Activated CD4-positive, alpha-beta T cell treated with anti-CD3 and anti-CD28 coated beads for 4 hours (primary cell): Measurements from ENCODE around the gene EVL.

ENCODE experiments used
- DNase-seq, 2 donors: peaks; one replicate each; pipeline ENCODE4 v3.0.0-alpha.2; 2020

Gene EVL

DNA sequence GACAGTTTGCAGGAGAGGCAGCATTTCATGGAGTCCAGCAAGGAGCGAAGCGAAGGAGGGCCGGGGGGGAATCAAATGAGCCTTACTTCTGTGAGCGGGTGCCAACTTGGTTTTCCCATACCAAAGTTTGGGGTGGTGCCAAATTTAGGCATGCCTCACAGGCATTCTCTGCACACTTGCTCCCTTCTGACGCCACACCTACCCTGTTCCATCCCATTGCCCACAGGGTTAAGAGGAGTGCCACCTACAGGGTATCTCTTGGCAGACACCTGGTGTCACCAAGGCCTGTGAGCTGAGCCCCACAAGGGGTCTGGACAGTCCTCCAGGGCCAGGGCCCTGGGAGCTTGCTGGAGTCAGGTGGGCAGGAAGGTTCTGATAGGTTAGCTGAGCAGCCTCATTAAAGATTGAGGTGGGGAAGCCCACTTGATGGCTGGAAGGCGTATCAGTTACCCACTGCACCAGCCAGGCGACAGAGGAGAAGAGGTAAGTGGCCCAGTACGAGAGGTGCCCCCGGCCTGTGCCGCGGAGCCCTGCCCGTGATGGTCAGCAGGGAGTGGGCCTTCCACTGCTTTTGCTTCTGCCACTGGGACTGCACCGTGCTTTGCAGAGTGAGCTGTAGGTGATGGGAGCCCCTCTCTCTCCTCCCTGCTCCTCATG lies 49.0 kb downstream of the EVL start:
- no peak for DNase-seq

DNA sequence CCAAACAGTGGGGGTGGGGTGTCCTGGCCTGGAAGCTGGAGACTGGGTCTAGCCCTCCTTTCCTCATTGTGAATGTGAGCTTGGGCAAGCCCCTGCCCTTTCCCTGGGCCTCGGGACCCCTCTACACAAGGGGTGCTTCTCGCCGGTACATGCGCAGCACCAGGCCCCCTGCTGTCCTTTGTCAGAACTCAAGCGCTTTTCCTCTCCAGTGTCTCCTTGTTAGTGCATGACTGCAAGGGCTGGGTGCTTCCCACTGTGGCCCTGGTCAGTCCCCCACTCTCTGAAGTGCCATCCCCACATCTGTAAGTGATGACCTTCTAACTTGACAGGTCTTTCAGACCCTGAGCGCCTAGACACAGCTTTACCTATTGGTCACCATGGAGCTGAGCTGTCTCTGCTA lies 50.0 kb downstream of the EVL start:
- no peak for DNase-seq

DNA sequence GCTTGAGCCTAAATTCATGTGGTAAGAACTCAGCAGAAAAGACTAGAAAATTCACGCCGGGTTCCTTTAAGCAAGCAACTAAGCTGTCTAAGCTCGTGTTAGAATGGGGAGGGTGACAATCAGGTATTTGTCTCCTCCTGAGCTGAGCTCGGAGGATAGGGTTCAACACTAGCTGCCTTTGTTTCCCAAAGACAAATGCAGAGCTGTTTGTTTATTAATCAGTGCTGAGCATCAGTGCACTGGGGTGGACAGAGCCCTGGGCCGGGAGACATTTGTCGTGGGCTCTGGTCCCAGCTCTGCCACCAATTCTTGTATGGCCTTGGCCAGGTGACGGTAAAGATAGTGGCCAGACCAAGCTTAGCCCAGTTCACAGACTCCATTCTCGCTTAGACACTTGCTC lies 50.5 kb downstream of the EVL start:
- no peak for DNase-seq

DNA sequence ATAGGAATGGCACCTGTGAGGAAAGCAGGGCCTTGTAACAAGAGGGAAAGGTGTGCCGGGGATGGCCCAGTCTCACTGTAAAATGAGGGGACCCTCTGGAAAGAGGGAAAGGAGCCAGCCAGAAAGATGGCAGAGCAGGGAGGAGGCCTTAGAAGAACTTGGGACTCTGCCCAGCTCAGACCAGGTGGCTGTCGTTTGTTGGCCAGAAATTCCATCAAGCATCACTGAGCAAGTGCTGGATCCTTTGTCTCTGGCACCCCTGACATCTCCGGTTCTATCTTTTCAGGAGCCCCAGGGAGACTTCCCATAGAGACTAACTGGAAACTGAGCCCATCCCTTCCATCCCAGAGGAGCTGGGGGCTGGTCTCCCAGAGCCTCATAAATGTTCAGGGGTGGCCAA lies 50.9 kb downstream of the EVL start:
- DNase-seq: no peak

DNA sequence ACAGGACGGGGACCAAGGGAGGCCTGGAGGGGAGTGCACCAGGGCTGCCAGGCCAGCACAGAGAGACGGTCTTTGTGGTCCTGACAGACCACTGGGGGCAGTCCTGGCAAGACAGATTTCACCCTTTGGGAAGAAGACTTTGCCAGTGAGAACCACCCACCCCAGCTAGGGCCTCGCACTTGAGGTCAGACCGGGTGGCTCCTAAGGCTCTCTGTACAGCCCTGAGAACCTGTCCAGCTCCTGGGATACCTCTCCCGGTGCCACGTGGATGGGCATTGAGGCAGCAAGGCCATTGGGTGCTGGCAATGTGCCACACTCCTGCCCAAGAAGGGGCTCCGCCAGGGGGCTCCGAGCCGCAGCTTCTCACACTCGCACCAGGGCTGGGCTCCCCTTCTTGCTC lies 51.8 kb downstream of the EVL start:
- no peak for DNase-seq

DNA sequence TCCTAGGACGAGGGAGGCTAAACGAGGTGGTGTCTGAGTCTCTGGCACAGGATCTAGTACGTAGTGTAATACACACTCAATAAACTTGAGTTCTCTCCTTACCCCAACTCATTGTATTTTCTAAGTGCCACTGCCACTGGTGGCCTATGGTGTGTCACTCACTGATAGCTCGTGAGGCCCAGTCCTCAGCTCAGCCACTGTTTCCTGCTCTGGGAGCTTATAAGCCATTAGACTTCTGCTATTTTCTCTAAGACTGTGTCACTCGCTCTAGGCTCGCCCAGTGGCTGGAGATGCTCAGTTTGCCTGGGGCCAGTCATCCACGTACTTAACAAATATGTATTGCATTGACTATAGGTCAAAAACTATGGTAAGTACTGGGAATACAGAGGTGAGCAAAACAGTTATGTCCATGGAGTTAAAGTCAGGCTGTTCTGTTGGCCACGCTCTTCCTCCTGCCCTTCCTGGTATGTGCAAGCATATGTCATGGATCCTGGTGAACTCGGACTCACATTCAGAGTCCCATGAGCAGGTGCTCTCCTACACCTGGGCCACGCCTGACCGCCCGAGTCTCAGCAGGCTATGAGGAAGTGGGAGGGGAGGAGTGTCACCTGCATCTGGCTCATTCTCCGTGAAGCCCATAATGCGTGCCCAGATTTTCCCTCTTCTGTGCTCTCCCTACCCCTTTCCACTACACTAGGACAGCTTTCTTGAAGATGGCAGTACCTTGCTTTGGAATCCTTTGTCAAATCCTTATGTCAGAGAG lies 52.6 kb downstream of the EVL start:
- DNase-seq: no peak

DNA sequence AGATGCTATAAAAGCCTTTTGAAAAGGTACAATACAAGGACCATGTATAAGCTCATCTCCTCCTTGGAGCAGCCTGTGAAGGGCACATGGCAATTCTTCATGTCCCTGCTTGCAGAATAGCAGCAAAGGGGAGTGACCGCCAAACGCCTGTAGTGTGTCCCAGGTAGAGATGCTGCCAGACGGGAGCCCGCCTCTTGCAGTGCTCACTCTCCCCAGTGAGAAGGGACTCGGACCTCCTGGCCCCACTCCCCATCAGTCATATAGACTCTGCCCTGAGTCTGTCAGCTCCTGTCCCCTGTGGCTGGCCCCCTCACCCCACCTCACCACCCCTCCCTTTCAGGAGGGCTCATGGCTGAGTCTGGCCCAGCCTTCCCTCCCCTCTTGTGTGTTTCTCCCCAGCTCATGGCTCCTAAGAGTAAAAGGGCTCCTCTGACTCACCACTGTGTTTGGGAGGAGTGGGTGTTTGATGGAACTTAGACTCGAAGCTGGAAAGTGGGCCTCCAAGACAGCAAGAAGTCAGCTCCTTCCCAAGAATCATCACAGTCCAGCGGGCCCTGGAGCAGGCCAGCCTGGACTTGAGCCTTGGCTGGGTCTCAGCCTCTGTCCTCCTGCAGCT lies 53.3 kb downstream of the EVL start:
- no peak for DNase-seq

DNA sequence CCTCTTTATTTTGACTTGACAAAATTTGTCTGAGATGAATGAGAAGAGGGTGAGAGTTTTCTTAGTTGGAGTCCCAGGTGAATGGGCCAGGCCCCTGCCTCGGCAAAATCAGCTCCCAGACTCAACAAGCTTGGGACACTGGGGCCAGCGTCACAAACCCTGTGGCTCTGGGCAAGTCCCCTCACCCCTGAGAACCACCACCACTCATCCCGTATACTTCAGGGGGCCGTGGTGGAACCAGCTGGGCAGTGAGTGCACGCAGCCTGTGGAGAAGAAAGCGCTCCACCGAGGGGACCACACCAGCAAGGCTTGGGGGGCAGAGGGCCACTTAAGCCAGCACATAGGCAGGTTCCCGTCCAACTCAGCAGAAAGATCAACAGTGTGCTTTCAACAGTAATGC lies 54.0 kb downstream of the EVL start:
- DNase-seq: no peak

DNA sequence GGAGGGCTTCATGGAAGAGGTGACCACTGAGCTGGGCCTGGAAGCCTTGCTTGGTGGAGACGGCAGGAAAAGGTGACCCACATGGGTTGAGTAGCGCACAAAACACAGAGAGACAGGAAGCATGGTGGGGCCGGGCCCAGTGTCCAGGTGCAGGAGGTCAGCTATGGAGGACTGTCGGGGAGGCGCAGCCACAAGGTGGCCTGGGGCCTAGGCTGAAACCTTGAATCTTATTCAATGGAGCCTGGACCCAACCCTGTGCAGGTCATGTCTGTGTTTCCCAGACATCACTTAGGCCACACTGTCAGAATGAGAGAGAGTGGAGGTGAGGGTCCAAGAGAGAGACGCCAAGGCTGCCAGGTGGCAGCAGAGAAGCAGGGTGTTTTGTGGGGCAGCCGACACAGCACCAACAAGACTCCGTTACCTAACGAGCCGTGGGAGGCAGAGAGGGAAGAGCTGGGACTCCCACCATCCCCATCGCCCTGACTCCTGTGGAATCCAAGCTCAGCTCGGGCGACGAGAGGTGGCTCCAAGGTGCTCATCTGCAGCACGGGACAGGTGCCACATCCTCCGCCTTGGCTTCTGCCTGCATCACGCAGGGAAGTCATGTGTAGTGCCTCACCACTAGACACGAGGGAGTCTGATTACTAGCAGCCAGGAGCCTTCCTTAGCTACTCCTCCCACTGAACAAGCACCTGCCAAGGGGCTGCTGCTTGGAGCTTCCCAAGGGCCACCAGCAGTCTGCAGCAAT lies 55.5 kb downstream of the EVL start:
- no peak for DNase-seq

DNA sequence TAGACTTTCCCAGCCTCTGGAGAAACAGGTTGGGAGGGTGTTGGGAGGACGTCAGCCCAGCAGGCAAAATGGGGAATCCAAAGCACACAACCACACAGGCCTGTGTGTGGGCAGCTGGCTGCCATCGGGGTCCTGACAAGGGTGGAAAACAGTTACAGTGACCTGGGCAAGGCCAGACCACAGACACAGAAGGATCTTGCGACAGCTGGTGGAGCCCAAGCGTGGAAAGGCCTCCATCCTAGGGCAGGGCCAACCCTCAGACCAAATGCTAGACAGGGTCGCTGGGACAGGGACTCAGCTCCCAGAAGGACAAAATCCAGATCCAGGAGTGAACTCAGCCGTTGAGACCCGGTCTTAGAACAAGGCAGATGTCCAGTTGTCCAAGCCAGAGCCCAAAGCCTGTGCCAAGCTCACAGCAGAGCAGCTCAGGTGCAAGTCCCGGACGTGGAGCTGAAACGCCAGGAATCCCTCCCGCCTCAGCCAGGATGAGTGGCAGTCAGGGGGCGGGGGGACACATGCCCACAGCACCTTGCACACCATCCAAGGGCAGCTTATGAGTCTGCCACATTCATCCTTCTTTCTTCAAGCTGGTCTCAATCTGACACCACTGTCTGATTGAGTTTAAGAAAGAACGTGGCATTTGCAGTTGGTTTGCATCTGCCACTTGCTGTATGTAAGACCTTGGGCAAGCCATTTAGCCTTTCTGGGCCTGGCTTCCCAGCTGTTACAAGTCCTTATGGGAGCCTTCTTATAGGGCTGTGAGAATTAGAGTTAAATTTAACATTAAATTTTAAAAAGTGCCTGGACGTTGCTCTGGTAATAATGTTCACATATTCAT lies 56.6 kb downstream of the EVL start:
- DNase-seq: no peak

DNA sequence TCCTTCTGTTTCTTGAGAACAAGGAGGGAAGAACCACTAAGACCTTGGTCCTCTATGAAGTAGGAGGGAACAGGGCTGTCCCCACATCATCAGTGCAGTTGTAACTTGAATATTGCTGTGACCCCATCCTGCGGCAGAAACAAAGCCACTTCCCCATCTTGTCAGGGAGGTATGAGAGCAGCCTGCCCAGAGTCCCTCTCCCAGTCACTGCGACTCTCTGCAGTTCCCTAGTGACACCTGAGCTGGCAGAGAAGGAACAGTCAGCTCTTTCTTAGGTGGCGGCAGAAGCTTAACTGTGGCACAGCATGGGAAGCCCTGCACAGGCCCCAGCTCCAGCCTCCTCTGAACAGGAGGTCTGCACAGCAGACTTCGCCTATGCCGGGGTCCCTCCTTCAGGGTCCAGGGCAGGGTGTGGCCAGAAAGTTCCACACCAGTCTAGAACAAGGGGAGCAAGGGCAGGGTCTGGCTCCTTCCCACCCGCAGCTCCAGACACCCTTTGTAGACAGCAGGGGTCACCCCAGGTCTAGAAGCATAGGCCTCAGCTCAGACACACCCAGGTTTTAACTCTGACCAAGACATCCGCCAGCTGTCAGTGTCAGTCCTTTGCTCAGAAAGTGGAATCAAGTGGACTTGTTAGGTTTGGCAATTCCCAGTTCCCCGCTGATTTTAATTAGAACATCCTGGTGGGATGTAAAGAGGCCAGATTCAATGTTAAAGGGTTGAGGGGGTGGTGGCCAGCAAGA lies 57.4 kb downstream of the EVL start:
- DNase-seq: no peak

DNA sequence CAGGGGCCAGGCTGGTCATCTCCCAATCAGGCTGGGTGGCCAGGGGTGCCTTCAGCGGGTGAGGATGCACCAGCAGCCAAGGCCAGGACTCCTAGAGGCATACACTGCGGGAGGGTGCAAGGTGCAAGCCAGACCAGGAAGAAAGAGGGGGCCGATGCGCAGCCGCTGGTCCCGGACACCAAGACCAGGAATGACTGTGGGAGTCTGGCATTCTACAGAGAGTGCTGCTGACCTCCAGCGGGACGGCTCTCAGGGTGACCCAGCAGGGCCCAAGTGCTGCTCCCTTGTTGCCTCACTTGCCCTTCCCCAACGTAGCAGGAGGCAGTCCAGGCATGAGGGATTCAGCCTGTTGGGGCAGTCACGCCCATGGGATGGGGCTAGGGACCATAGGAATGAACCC lies 58.4 kb downstream of the EVL start:
- no peak for DNase-seq

DNA sequence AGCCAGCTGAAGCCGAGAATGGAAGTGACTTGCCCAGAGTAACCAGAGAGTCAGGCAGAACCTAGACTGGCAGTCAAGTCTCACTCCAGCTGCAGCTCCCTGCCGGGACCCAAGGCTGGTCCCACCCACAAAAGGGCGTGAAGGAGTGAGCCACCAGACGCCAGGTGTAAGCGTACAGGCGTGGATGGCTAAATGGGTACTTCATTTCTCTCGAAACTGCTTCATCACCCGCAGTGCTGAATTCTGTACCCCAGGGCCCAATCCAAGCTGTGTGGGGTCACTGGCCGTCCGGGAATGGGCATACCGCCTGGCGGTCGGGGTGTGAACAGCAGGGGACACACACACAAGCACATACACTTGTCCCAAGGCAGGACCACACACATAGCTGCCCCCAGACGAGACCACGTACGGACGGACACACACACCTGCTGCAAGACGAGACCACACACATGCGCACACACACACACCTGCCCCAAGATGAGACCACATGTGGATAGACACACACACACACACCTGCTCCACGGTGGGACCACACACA lies 59.4 kb downstream of the EVL start:
- no peak for DNase-seq

DNA sequence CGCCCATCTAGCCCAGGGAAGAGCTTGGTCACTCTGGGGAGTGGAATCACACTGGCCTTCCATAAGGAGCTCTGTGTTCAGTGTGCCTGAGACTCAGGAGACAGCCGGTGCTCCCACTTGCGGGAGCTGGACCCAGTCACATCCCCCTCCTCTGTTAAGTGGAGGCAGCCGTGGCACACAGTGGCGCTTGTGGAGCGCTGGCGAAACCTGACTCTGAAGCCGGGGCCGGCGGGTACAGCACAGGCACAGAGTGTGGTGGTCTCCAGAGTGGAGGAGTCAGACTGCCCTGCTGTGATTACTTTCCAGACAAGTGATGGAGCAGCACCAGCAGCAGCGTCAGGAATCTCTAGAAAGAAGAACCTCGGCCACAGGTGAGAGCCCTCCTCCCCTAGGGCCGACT lies 61.2 kb downstream of the EVL start:
- DNase-seq: no peak

DNA sequence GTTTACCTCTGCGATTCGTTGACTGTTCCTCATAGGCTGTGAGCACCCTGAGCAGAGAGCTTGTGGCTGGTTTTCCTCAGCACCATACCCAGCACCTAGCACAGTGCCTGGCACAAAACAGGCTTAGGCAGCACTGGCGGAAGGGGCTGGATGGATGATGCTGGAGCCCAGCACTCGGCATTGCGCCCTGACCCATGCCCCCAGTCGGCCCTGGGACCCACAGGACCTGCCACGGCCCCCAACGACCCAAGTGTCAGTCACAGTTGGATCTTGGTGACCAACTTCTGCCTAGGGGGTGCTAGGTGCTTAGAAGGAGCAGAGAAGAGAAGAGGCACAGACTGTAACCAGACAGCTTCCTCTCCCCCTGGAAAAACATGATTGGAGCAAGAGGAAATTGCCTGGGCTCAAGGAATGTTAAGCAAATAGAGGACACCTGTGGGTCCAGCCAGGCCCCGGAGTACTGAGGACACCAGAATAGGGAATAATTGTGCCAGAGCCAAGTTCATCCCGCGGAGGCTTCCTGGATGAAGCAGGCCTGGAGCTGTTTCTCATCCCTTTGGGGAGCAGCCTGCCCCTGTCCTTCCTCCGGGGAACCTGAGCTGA lies 62.7 kb downstream of the EVL start:
- no peak for DNase-seq

DNA sequence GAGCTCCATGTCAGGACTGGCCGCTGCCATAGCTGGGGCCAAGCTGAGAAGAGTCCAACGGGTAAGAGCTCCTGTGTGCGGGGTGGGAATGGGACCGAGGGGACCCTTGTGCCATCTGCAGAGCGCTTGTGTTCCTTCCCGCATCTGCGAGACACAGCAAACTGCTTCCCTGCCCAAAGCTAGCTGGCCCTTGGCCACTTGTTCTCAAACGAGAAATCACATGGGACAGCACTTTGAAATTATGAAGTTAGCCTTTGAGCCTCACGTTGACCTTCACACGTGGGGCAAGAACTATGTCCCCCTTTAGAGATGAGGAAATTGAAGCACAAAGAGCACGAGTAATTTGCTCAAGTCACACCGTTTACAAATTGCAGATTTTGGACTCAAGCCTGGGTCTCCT lies 63.5 kb downstream of the EVL start:
- DNase-seq: no peak

DNA sequence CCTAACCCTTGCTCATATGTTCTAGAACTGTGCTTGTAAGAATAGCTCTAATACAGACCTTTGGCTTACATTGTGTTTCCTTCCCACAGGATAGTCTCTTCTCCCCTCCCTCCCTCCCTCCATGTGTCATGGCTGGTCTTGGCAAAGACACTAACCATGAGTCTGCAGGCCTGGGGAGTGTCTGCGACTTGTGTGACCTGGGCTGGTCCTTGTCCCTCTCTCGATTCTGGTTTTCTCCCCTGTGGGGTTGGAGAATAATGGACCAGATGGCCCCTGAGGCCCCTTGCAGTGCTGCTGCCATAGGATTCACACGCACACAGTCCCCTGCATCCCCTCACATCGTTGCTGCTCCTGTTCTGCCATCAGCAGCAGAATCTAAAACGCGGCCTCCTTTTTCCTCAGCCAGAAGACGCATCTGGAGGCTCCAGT lies 64.0 kb downstream of the EVL start:
- no peak for DNase-seq

DNA sequence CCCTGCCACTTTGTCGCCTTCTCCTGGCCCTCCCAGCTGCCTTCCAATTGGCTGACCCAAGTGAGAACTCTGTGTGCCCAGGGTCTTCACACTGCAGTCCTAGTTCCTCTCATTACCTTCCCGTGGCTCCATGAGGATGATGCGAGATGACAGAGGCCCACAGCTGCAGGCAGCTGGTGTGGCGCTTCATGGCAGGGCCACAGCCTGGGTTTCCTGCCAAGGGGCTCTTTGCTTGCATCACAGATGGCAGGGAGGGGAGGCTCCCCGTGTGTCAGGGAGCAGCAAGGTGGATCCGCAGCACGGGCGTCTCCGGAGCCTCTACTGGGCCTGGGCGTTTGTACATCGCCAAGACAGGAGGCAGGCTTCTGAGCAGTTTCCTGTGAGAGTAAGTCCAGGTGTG lies 65.3 kb downstream of the EVL start:
- DNase-seq: no peak

DNA sequence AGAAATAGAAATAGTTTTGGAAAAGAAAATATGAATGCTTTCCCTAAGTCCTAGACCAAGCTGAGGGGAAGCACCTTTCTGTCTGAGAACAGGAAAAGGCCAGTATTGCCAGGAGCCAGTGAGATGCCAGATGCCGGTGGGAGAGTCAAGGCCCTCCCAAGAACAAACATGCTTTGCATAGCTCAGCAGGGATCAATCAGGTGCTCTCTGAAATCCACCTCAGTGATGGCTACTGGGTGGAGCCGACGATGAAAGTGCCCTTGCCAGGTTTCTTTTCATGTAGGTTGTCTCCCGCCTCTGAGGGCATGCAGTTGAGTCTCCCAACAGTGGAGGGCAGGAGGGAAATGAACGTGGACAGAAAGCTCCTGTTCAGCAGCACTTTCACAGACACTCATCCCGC lies 66.0 kb downstream of the EVL start:
- no peak for DNase-seq

DNA sequence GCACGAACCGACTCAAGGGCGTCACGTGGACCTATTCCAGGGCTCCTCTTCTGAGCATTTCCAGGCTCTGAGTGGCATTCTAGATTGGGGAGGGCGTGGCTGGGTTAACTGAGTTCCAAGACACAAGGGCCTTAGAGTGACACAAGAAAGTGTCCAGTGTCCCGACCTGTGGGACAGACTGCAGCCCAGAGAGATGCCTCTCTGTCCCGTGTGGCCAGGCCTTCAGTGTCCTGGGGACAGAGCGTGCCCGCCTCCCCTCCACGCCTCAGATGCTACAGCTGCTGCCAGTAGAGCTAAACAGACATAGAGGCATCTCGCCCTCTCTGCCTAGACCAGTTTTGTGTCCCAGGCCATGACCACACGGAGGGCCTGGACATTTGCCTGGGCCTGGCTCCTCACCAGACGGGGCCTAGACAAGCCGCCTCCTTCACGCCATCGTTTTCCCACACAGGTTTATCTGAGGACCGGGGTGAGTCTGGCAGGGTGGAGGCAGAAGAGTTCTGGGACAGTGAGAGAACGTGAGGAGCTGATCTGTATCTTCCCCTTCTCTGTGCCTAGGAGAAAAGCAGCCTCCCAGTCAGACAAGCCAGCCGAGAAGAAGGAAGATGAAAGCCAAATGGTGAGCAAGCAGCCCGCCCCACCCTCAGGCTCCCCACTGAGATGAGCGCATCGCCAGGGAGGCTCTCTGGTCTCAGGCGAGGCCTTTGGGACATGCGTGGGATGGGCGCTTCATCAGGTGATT lies 67.1 kb downstream of the EVL start:
- DNase-seq: no peak
